GM18907 (cell line): Measurements from ENCODE around the gene DPY19L3.
A peak's percentile ranks its signal among the peaks of the same experiment; 100 is the strongest.
"Not testable (repeated sequence)": the region's sequence is repeated elsewhere in the genome, so short reads cannot be mapped to it uniquely, and the experiment has no call there.

Source experiments
- ATAC-seq: cut with Tn5 transposase; IDR thresholded peaks from one replicate; pipeline ENCODE4 v1.9.1; 2021; ENCODE audit warnings: mild to moderate bottlenecking, moderate library complexity; ENCODE audit not compliant: unreplicated experiment

Gene DPY19L3

GRCh38 chr19:32405431-32406160 is at the start of gene DPY19L3:
Gene DPY19L3, plus strand, starts transcription at chr19:32405770. Its CDS starts 2,484 bp downstream, at chr19:32408254.
- peak; percentile 97 for ATAC-seq

- ATAC-seq, result no peak
These were observed 47.9 kb upstream of the DPY19L3 start for GRCh38 chr19:32357720-32358119.

GRCh38 chr19:32358321-32358720 is 47.2 kb upstream of the DPY19L3 start:
- ATAC-seq, result no peak

GRCh38 chr19:32359581-32359980 is 46.0 kb upstream of the DPY19L3 start:
- ATAC-seq, result no peak

- ATAC-seq, result no peak
These were observed 43.8 kb upstream of the DPY19L3 start for GRCh38 chr19:32361574-32362317.

GRCh38 chr19:32362318-32362691 is 43.3 kb upstream of the DPY19L3 start:
- no peak for ATAC-seq

GRCh38 chr19:32363175-32363574 is 42.4 kb upstream of the DPY19L3 start:
- ATAC-seq, result no peak

- no peak for ATAC-seq
These were observed 41.9 kb upstream of the DPY19L3 start for GRCh38 chr19:32363632-32364031.

GRCh38 chr19:32364040-32364439 is 41.5 kb upstream of the DPY19L3 start:
- ATAC-seq, result no peak

GRCh38 chr19:32367063-32367462 is 38.5 kb upstream of the DPY19L3 start:
- no peak for ATAC-seq

GRCh38 chr19:32367948-32368536 is 37.5 kb upstream of the DPY19L3 start:
- ATAC-seq, result no peak

- ATAC-seq, result no peak
These were observed 36.8 kb upstream of the DPY19L3 start for GRCh38 chr19:32368787-32369186.

- ATAC-seq, result no peak
These were observed 32.6 kb upstream of the DPY19L3 start for GRCh38 chr19:32372726-32373517.

GRCh38 chr19:32373585-32374295 is 31.8 kb upstream of the DPY19L3 start:
- ATAC-seq, result no peak

- ATAC-seq, result not testable (repeated sequence)
These were observed 31.2 kb upstream of the DPY19L3 start for GRCh38 chr19:32374362-32374761.

- ATAC-seq, result not testable (repeated sequence)
These were observed 28.5 kb upstream of the DPY19L3 start for GRCh38 chr19:32377088-32377487.

- no peak for ATAC-seq
These were observed 25.3 kb upstream of the DPY19L3 start for GRCh38 chr19:32380269-32380668.

GRCh38 chr19:32387701-32388392 is 17.7 kb upstream of the DPY19L3 start:
- no peak for ATAC-seq

GRCh38 chr19:32388393-32388855 is 17.1 kb upstream of the DPY19L3 start:
- no peak for ATAC-seq

GRCh38 chr19:32392901-32393300 is 12.7 kb upstream of the DPY19L3 start:
- no peak for ATAC-seq
